HT-29 (cell line): ENCODE measurements around the gene MRAP2. TPM values are rescaled to one million over a fixed set of nuclear protein-coding genes. Genes with fewer than 3 reads are reported as not detected.
A peak's percentile ranks its signal among the peaks of the same experiment; 100 is the strongest.

Experiments used
- DNase-seq: peaks from one replicate; pipeline ENCODE4 v3.0.0-alpha.2; 2015; ENCODE audit warnings: low spot score
- total RNA-seq: library from RNA; depleted of rRNA; stranded (reverse); fragments of >200 nt; shearing (Covaris generic); gene quantifications from 2 replicates; pipeline ENCODE4 v1.2.3, GENCODE V29; 2014; rRNA removed

MRAP2 gene
- total RNA-seq = 7.6 and 10.5 TPM in 2 replicates

- peak; percentile 62 for DNase-seq
These were observed at the start of gene MRAP2 for GRCh38 chr6:84033523-84034451. TSS of gene MRAP2 (plus strand) at chr6:84033772. CDS start at chr6:84055319, 21,547 bp downstream.

DNA sequence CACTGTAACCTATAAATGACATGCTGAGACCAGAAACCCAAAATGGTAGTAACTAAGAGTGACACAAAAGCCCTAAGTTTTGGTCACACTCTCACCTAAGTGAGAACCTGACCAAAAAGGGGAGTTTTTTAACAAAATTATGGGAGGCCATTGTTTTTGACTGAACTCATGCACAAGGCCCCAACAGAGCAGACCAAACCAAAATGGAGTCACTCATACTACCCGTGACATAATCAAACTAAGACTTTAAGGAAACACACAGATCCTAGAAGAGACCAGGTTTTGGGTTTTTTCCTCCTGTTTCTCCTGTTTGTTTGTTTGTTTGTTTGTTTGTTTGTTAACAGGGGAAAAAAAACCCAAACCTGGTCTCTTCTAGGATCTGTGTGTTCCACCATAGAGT lies 49.2 kb upstream of the MRAP2 start:
- DNase-seq = no peak

- DNase-seq = no peak
These were observed 48.3 kb upstream of the MRAP2 start for GRCh38 chr6:83985308-83985713.

DNA sequence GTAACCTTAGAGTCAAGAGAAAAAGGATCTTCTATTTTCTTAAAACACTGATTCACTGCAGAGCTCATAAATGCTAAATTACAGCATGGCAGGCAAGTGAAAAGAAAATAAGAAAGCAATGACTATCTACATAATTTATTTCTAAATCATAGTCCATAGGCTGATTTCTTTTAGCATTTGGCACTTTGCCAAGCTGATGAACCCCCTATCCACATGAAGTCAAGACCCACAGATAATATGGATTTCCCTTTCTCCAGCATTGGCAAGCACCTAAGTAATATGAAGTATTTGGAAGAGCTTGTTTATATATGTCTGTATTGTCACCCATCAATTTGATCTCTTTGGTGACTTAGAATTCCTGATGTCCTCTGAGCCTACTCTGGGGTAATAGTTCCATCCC lies 47.9 kb upstream of the MRAP2 start:
- DNase-seq = no peak

- no peak for DNase-seq
These were observed 35.5 kb upstream of the MRAP2 start for GRCh38 chr6:83998021-83998584.

DNA sequence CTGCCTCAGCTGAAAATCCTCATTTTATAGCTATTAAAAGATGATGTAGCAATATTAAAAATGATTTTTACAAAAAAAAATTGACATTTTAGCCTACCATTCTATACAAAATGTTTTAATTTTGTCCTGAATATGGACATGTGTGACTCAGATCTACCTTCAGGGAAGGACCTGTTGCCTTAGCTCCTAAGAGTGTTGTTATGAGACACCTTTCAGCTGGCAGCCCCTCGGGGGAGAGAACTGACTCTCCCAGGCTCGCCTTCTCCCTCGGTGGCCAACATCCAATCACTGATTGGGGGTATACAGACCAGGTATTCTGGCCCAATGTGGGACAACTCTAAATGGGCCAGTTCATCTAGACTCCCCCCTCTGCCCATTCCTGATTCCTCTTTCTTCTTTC lies 32.5 kb upstream of the MRAP2 start:
- DNase-seq = no peak

- DNase-seq = no peak
These were observed 31.3 kb upstream of the MRAP2 start for GRCh38 chr6:84002226-84002625.

- DNase-seq = no peak
These were observed 30.4 kb upstream of the MRAP2 start for GRCh38 chr6:84003131-84003530.

- DNase-seq = no peak
These were observed 29.9 kb upstream of the MRAP2 start for GRCh38 chr6:84003654-84004053.

DNA sequence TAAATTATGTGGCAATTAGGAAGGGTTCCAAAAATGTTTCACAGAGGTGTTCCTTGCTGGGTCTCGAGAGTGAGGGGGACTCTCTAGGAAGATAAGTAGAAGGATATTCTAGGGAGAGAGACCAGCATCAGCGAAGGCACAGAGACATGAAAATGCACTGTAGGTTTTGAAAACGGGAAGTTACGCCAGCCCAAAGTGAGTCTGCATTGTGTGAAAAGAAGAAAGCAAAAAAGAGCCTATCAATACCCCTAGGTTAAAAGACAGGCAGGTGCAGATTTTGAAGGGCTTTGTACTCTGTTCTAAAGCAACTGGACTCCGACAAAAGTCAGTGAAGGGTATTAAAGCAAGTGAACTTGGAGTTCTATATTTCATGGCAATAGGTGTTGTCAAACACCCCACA lies 25.7 kb upstream of the MRAP2 start:
- DNase-seq = no peak

- no peak for DNase-seq
These were observed 20.2 kb upstream of the MRAP2 start for GRCh38 chr6:84013354-84013753.

DNA sequence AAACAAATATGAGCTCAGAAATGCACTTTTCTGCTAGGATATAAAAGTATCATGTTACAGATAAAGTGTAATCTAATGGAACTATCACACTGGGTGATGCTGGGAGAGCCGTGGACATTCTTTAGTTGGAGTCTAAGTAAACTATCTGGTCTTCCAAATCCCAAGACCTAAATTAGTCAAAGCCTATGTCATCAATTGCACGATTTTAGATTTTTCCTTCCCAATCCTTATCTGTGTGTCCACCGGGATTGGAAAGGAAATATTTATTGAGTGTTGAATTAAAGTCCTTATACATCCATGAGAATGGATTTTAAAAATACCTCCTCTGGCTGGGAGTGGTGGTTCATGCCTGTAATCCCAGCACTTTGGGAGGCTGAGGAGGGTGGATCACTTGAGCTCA lies 19.6 kb upstream of the MRAP2 start:
- DNase-seq = no peak

DNA sequence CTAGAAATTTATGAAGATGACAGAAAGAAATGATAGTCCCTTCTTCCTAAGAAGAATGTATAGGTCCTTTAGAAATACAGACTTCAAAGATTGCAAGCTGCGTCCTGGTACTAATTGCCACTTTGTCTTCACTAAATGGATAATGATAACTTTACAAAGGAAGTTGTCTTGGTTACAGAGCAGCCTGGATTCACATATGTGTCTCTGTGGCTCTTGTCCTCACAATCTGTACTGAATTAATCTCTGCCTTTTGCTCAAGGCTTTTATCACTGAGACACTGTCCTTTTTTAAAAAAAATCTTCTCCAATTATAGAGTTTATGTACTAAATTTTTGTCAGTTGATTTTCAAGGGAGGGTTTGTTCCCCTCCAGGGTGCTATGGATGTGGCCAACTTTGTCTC lies 17.5 kb upstream of the MRAP2 start:
- no peak for DNase-seq

DNA sequence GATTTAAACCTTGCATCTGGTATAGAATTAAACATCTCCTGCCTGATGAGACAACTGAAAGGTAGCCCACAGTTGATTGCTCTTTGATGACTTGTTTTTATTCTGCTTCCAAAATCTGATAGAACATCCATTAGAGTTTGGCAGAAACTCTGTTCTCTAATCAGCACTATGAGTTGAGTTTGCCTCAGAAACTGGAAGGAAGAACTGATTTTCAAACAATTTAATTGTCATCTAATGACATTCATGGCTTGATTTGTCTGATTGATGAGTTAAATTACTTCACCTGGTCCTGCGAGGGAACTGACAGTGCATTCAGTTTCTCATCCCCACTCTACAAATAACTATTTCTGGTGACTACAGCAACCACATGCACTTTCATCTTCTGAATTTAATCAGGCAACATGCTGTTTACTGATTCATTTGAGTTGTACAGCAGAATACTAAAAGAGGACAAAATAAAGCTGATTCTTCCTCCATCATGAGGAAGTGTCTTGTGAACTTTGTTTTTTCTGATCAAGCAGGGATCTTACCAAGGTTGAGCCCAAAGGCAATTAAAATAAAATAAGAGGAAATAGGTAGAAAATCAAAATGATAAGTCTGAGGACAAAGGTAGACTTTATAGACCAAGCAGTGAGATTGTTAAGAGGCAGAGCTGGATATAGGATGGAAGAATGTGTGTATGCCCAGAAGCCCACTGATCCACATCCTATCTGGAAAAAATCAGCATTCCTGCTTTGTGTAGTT lies 15.7 kb upstream of the MRAP2 start:
- no peak for DNase-seq

DNA sequence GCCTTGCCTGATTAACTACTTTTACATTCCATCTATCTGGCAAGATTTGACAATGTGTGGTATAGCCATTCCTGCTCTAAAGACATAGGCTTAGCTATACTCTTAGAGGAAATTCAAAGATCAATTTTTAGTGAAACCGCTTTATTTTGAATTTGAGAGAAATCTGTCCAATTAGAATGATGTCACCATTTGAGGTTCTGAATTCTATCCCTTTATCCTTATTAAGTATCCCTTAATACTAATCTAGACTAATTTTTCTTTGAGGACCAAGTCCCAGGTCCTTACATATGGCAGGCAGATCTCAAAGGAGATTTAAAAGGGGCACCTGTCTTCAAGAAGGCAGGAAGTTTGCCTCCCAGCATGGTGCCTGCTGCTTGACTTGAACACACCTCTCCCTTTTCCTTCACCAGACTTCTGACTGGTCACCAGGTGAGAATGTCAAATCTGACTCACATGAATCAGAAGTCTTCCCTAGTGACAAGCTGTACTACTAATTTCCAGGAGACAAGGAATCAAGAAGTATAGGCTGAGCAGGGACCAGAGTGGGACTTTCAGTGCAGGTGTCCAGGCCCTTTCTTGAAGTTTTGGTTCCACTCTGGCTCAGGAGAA lies 15.0 kb upstream of the MRAP2 start:
- DNase-seq = no peak

DNA sequence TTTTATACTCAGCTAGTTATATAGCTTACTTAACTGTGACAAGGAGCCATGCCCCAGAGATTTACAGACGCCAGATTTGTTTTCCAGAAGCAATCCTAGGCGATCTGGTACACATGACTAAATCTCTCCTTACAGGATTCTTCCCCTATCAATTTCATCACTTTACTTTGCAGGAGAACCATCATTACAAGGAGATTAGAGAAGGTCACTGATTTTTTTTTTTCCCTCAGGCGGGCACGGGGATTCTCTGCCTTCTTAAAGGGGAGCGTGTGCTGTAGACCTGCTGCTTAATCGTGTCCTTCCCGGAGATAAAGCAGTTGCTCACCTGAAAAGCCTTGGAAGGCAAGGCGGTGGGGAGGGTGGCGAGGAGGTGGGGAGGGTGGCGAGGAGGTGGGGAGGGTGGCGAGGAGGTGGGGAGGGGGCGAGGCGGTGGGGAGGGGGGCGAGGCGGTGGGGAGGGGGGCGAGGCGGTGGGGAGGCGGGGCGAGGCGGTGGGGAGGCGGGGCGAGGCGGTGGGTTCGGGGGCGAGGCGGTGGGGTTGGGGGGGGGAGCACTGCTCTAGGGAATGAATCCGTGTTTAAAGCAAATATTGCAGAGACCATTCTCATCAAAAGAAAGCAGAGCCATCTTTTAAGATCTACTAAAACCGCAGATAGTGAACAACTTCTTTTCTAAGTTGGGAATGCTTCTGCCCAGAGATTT lies 14.3 kb upstream of the MRAP2 start:
- DNase-seq = no peak

GRCh38 chr6:84019842-84020211 lies 13.7 kb upstream of the MRAP2 start:
- no peak for DNase-seq

DNA sequence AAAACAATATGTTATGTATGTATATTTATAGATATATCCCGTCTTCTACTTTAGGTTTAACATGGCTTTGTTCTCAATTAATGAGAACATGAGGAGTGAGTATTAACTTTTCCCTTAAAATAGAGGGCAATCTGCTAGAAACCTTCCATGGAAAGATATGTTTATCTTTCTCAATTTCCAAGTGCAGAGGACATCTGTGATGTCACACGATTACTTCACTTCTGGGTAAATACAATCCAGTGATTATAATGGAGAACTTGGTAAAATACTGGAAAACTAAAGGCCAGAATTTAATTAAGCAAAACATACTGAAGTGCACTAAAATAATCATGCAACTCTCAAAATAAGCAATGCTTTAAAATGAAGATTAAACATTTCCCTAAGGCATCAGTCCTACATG lies 11.9 kb upstream of the MRAP2 start:
- no peak for DNase-seq

GRCh38 chr6:84026721-84027164 lies 6.8 kb upstream of the MRAP2 start:
- peak; percentile 77 for DNase-seq

DNA sequence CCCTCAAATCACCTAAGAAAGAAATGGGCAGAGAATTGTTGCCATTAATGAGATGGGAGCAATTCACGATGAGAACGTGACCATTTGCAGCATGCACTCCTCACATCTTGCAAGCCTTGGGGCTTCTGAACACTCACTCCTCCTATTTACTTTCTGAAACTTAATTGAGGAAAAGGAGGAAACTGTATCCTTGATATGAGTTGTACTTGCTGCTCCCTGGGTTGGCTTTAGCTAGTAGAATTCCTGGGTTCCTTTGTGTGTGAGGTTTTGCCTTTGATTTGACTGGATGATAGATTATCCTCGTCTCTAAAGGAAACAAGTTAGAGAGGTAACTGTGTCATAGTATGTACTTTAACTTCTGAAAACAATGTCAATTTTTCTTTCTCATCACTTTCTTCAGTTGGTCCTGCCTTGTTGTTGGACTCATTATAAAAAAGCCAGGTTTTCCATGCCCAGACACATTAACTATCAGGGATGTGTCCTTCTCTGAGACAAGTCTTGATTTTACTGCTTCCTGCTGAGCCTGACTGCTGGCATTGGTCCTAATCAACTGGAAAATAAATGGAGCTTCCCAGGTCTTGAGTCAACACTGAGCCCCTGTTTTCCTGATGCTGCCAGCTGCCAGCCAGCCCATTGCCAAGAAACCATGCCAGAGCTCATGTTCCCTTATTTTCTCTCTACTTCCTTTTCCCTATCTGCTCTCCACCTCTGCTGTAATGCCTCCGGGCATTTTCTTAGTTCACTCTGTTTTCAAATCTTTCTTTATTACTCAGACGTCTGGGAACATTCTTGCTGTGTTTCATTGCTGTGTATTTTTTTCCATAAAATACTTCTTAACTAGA lies 6.0 kb upstream of the MRAP2 start:
- peak; percentile 79 for DNase-seq
